ENCODE measurements around the gene FAM131C. TPM values are rescaled to one million over a fixed set of nuclear protein-coding genes. Genes with fewer than 3 reads are reported as not detected.

The FAM131C gene
- total and polyA plus RNA-seq, 2 donors (not counting 1 experiment from before 2014, with no cell fraction given): 0.34 to 0.50 TPM

DNA sequence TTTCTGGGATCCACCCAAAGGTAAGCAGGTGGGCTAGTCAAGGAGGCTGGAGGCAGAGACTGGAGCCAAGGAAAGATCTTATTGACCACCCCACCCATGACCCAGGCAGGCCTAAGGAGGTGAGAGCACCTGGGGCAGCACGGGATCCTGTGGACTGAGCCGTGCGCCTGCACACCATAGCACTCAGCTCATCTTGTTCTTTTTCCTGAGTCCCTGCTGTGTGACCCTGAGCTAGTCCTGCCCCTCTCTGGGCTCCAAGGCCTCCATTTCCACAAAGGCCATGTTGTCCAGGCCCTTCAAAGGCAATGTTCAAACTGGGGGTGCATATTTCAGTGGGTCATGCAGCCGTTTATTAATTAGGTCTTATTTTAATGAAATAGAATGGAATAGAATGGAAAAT lies 7.2 kb downstream of the FAM131C start:
- no peak overlapping the region for H3K27ac ChIP-seq (ENCODE audit: insufficient read depth, low read length)
- TF ChIP-seq, protein P1, sequence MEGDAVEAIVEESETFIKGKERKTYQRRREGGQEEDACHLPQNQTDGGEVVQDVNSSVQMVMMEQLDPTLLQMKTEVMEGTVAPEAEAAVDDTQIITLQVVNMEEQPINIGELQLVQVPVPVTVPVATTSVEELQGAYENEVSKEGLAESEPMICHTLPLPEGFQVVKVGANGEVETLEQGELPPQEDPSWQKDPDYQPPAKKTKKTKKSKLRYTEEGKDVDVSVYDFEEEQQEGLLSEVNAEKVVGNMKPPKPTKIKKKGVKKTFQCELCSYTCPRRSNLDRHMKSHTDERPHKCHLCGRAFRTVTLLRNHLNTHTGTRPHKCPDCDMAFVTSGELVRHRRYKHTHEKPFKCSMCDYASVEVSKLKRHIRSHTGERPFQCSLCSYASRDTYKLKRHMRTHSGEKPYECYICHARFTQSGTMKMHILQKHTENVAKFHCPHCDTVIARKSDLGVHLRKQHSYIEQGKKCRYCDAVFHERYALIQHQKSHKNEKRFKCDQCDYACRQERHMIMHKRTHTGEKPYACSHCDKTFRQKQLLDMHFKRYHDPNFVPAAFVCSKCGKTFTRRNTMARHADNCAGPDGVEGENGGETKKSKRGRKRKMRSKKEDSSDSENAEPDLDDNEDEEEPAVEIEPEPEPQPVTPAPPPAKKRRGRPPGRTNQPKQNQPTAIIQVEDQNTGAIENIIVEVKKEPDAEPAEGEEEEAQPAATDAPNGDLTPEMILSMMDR (conservative IDR thresholded peaks at IDR 0.05 in 1 of 2, IDR thresholded peaks at IDR 0.05 in 1 of 2; ENCODE audit: low read depth in 1 of 2, low read length in 2 of 2): no peak
- TF ChIP-seq EZH2 (IDR thresholded peaks at IDR 0.05; ENCODE audit: low read length, missing control alignments): no peak
- H2AFZ ChIP-seq (ENCODE audit: low read length): no peak overlapping the region
- H3K4me2 ChIP-seq (ENCODE audit: extremely low read depth, insufficient read depth, low read length): no peak overlapping the region
- no peaks in the 10 kb centered on the region for H3K79me2 ChIP-seq (ENCODE audit: control insufficient read depth, insufficient read depth, low read length)
- H3K36me3 ChIP-seq (ENCODE audit: control insufficient read depth, insufficient read depth, low read length): no peaks in the 10 kb centered on the region
- DNase-seq (ENCODE audit: low read depth in 2 of 2): no peak
- no peaks in the 10 kb centered on the region for H3K4me1 ChIP-seq (ENCODE audit: control insufficient read depth, extremely low read depth, insufficient read depth, low read length)
- no peaks in the 10 kb centered on the region for H4K20me1 ChIP-seq (ENCODE audit: control insufficient read depth, extremely low read depth, insufficient read depth, low read length)
- no peak overlapping the region for H3K4me3 ChIP-seq (replicated peaks in 1 of 4; ENCODE audit: control extremely low read depth in 1 of 4, insufficient read depth in 1 of 4, low read depth in 3 of 4, low read length in 4 of 4)
- no peak overlapping the region for H3K9ac ChIP-seq (ENCODE audit: insufficient read depth, low read length)
- peaks cover 7% of the 10 kb centered on the region for H3K27me3 ChIP-seq (ENCODE audit: control insufficient read depth, insufficient read depth, low read length)
- no peaks in the 10 kb centered on the region for H3K9me3 ChIP-seq (ENCODE audit: control insufficient read depth, insufficient read depth, low read depth, low read length)

DNA sequence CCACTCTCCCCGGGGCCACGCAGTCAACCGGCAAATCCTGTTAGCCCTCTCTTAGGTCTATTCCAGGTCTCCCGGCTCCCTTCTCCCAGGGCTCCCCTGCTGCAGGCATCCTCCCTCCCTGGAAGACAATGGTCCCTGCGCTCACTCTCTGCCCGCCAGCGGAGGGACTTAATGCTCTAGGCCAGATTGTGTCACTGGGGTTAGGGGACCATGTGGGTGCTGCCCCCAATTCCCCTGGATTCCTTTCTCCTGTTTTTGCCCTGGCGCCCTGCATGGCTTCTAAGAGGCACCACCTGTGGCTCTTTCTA lies 8.2 kb downstream of the FAM131C start:
- no peak overlapping the region for H2AFZ ChIP-seq (ENCODE audit: low read length)
- no peak overlapping the region for H3K27ac ChIP-seq (ENCODE audit: insufficient read depth, low read length)
- H3K4me2 ChIP-seq (ENCODE audit: extremely low read depth, insufficient read depth, low read length): no peak overlapping the region
- H3K9ac ChIP-seq (ENCODE audit: insufficient read depth, low read length): no peak overlapping the region
- TF ChIP-seq, protein P1 (conservative IDR thresholded peaks at IDR 0.05 in 1 of 2, IDR thresholded peaks at IDR 0.05 in 1 of 2; ENCODE audit: low read depth in 1 of 2, low read length in 2 of 2): no peak
- no peak for TF ChIP-seq EZH2 (IDR thresholded peaks at IDR 0.05; ENCODE audit: low read length, missing control alignments)
- H3K36me3 ChIP-seq (ENCODE audit: control insufficient read depth, insufficient read depth, low read length): no peaks in the 10 kb centered on the region
- H3K9me3 ChIP-seq (ENCODE audit: control insufficient read depth, insufficient read depth, low read depth, low read length): no peaks in the 10 kb centered on the region
- no peaks in the 10 kb centered on the region for H3K79me2 ChIP-seq (ENCODE audit: control insufficient read depth, insufficient read depth, low read length)
- no peak for DNase-seq (ENCODE audit: low read depth in 2 of 2)
- H3K4me1 ChIP-seq (ENCODE audit: control insufficient read depth, extremely low read depth, insufficient read depth, low read length): no peaks in the 10 kb centered on the region
- H4K20me1 ChIP-seq (ENCODE audit: control insufficient read depth, extremely low read depth, insufficient read depth, low read length): no peaks in the 10 kb centered on the region
- H3K4me3 ChIP-seq (replicated peaks in 1 of 4; ENCODE audit: control extremely low read depth in 1 of 4, insufficient read depth in 1 of 4, low read depth in 3 of 4, low read length in 4 of 4): no peak overlapping the region
- H3K27me3 ChIP-seq (ENCODE audit: control insufficient read depth, insufficient read depth, low read length): peaks cover 7% of the 10 kb centered on the region

DNA sequence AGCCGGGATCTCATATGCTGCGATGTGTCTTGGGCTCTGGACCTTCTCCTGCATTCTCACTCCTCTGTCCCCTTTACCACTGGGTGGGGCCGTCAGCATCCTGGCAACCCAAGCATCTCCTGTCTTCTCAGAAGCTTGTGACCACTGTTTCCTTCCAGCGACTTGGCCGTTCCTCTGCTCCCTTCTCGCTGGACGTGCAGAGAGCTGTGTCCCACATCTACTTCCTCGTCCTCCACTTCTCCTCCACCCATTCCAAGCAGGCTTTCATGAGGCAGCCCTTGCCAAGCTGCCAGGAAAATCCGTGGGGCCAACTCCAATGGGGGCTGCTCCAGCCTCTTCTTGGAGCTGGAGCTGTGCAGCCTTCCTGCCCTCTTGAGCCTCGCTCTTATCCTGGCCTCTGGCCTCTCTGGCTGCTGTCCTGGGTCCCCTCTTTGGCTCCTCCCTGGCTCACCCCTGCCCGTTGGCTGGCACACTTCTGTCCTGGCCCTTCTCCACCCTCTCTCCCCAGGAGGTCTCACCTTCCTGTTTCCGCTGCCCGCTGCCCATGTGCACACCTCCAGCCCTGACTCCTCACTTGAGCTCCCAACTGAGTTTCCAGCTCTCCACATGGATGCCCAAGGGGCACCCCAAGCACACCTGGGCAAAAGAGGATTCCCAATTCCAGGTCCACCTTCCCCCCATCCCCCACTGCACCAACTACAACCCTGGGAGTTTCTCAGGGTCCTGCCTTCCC lies 8.7 kb downstream of the FAM131C start:
- H3K4me1 ChIP-seq (ENCODE audit: control insufficient read depth, extremely low read depth, insufficient read depth, low read length): no peaks in the 10 kb centered on the region
- no peak overlapping the region for H3K4me2 ChIP-seq (ENCODE audit: extremely low read depth, insufficient read depth, low read length)
- H3K9me3 ChIP-seq (ENCODE audit: control insufficient read depth, insufficient read depth, low read depth, low read length): no peaks in the 10 kb centered on the region
- H2AFZ ChIP-seq (ENCODE audit: low read length): no peak overlapping the region
- H3K27me3 ChIP-seq (ENCODE audit: control insufficient read depth, insufficient read depth, low read length): peaks cover 7% of the 10 kb centered on the region
- H3K27ac ChIP-seq (ENCODE audit: insufficient read depth, low read length): no peak overlapping the region
- TF ChIP-seq, protein P1 (conservative IDR thresholded peaks at IDR 0.05 in 1 of 2, IDR thresholded peaks at IDR 0.05 in 1 of 2; ENCODE audit: low read depth in 1 of 2, low read length in 2 of 2): no peak
- TF ChIP-seq EZH2 (IDR thresholded peaks at IDR 0.05; ENCODE audit: low read length, missing control alignments): no peak
- H3K79me2 ChIP-seq (ENCODE audit: control insufficient read depth, insufficient read depth, low read length): no peaks in the 10 kb centered on the region
- no peak overlapping the region for H3K4me3 ChIP-seq (replicated peaks in 1 of 4; ENCODE audit: control extremely low read depth in 1 of 4, insufficient read depth in 1 of 4, low read depth in 3 of 4, low read length in 4 of 4)
- no peaks in the 10 kb centered on the region for H3K36me3 ChIP-seq (ENCODE audit: control insufficient read depth, insufficient read depth, low read length)
- H3K9ac ChIP-seq (ENCODE audit: insufficient read depth, low read length): no peak overlapping the region
- DNase-seq (ENCODE audit: low read depth in 2 of 2): no peak
- H4K20me1 ChIP-seq (ENCODE audit: control insufficient read depth, extremely low read depth, insufficient read depth, low read length): no peaks in the 10 kb centered on the region

All from fibroblast of lung (primary cell).